ENCODE results near the gene ANK2. TPM values are rescaled to one million over a fixed set of nuclear protein-coding genes. Genes with fewer than 3 reads are reported as not detected.

Gene ANK2
- total RNA-seq, 1 donor from 2014 or later, result 121 TPM

GRCh38 chr4:113040793-113041192 lies 8.7 kb upstream of the ANK2 start:
- no peak overlapping the region for H3K4me2 ChIP-seq
- no peaks in the 10 kb centered on the region for H3K27me3 ChIP-seq
- no peak overlapping the region for H3K9ac ChIP-seq
- H4K20me1 ChIP-seq (ENCODE audit: low read depth), result no peaks in the 10 kb centered on the region
- no peak for DNase-seq (ENCODE audit: low spot score)
- no peak overlapping the region for H3K27ac ChIP-seq
- no peak overlapping the region for H2AFZ ChIP-seq (replicated peaks)
- Mint-ChIP-seq H3K27me3 (ENCODE audit: insufficient read depth, low read depth) (peaks cover 2% of the 10 kb centered on the region), H3K27ac (no peak overlapping the region), H3K36me3 (peaks cover 1% of the 10 kb centered on the region), H3K4me3 (no peak overlapping the region), H3K9me3 (peaks cover 3% of the 10 kb centered on the region), H3K4me1 (no peaks in the 10 kb centered on the region)
- H3F3A ChIP-seq (ENCODE audit: low read depth), result no peaks in the 10 kb centered on the region
- H3K9me3 ChIP-seq (ENCODE audit: low read depth), result no peaks in the 10 kb centered on the region
- no peaks in the 10 kb centered on the region for H3K36me3 ChIP-seq
- TF ChIP-seq EZH2phosphoT487 (IDR thresholded peaks at IDR 0.05) (no peak), EZH2 (IDR thresholded peaks at IDR 0.05) (no peak)
- TF ChIP-seq, protein P1, sequence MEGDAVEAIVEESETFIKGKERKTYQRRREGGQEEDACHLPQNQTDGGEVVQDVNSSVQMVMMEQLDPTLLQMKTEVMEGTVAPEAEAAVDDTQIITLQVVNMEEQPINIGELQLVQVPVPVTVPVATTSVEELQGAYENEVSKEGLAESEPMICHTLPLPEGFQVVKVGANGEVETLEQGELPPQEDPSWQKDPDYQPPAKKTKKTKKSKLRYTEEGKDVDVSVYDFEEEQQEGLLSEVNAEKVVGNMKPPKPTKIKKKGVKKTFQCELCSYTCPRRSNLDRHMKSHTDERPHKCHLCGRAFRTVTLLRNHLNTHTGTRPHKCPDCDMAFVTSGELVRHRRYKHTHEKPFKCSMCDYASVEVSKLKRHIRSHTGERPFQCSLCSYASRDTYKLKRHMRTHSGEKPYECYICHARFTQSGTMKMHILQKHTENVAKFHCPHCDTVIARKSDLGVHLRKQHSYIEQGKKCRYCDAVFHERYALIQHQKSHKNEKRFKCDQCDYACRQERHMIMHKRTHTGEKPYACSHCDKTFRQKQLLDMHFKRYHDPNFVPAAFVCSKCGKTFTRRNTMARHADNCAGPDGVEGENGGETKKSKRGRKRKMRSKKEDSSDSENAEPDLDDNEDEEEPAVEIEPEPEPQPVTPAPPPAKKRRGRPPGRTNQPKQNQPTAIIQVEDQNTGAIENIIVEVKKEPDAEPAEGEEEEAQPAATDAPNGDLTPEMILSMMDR (IDR thresholded peaks at IDR 0.05), result no peak
- no peaks in the 10 kb centered on the region for H3K79me2 ChIP-seq (ENCODE audit: low read depth)
- peaks cover 8% of the 10 kb centered on the region for H3K4me1 ChIP-seq
- no peak overlapping the region for H3K4me3 ChIP-seq

DNA sequence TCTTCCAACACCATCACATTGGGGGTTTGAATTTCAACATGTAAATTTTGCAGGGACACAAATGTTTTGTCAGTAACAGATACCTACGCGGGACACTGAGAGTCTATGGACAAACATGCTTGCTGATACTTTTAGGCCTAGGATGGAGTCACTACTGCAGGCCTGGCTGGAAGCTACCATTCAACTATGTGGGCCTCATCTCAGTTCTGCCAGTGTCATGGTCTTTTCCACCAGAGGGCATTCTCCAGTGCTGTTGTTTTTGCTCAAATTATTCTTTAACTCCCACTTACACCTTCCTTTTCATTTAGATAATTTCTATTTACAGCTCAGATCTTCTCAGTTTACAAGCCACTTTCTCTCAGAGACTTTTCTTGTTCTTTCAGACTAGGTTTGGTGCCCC lies 7.0 kb upstream of the ANK2 start:
- H3K27ac Mint-ChIP-seq, result no peak overlapping the region
- Histone ChIP-seq H3K79me2 (ENCODE audit: low read depth) (no peaks in the 10 kb centered on the region), H4K20me1 (ENCODE audit: low read depth) (no peaks in the 10 kb centered on the region), H3K9me3 (ENCODE audit: low read depth) (no peaks in the 10 kb centered on the region), H3K36me3 (no peaks in the 10 kb centered on the region), H3K27ac (no peak overlapping the region), H2AFZ (replicated peaks) (no peak overlapping the region), H3K4me1 (peaks cover 11% of the 10 kb centered on the region), H3K27me3 (no peaks in the 10 kb centered on the region), H3K4me2 (no peak overlapping the region), H3F3A (ENCODE audit: low read depth) (no peaks in the 10 kb centered on the region), H3K4me3 (no peak overlapping the region), H3K9ac (no peak overlapping the region)
- DNase-seq (ENCODE audit: low spot score), result no peak
- H3K27me3 Mint-ChIP-seq (ENCODE audit: insufficient read depth, low read depth), result peaks cover 2% of the 10 kb centered on the region
- H3K36me3 Mint-ChIP-seq, result peaks cover 1% of the 10 kb centered on the region
- H3K4me3 Mint-ChIP-seq, result no peak overlapping the region
- no peaks in the 10 kb centered on the region for H3K4me1 Mint-ChIP-seq
- peaks cover 3% of the 10 kb centered on the region for H3K9me3 Mint-ChIP-seq
- TF ChIP-seq, protein P1 (IDR thresholded peaks at IDR 0.05), result no peak
- TF ChIP-seq EZH2 (IDR thresholded peaks at IDR 0.05) (no peak), EZH2phosphoT487 (IDR thresholded peaks at IDR 0.05) (no peak)

GRCh38 chr4:113043591-113043990 lies 5.9 kb upstream of the ANK2 start:
- Mint-ChIP-seq H3K4me3 (no peak overlapping the region), H3K4me1 (no peaks in the 10 kb centered on the region), H3K27ac (no peak overlapping the region), H3K9me3 (peaks cover 3% of the 10 kb centered on the region), H3K36me3 (peaks cover 1% of the 10 kb centered on the region), H3K27me3 (ENCODE audit: insufficient read depth, low read depth) (no peaks in the 10 kb centered on the region)
- Histone ChIP-seq H2AFZ (replicated peaks) (no peak overlapping the region), H3K4me3 (no peak overlapping the region), H3K9ac (no peak overlapping the region), H3K79me2 (ENCODE audit: low read depth) (no peaks in the 10 kb centered on the region), H3K9me3 (ENCODE audit: low read depth) (no peaks in the 10 kb centered on the region), H4K20me1 (ENCODE audit: low read depth) (no peaks in the 10 kb centered on the region), H3K27me3 (no peaks in the 10 kb centered on the region), H3F3A (ENCODE audit: low read depth) (no peaks in the 10 kb centered on the region), H3K4me2 (no peak overlapping the region), H3K36me3 (no peaks in the 10 kb centered on the region), H3K27ac (no peak overlapping the region), H3K4me1 (peaks cover 17% of the 10 kb centered on the region)
- no peak for DNase-seq (ENCODE audit: low spot score)
- TF ChIP-seq, protein P1 (IDR thresholded peaks at IDR 0.05), result no peak
- TF ChIP-seq EZH2 (IDR thresholded peaks at IDR 0.05), result no peak
- TF ChIP-seq EZH2phosphoT487 (IDR thresholded peaks at IDR 0.05), result no peak
